ENCODE measurements around the gene UPF2. TPM values are rescaled to one million over a fixed set of nuclear protein-coding genes. Genes with fewer than 3 reads are reported as not detected.
A peak's percentile ranks its signal among the peaks of the same experiment; 100 is the strongest.

The UPF2 gene
- total and polyA plus RNA-seq, 2 of the 13 experiments (the other 11 are each of a cell fraction or from before 2014, with no cell fraction given): 6.2 to 14.5 TPM

GRCh38 chr10:11986593-11987216 lies 55.9 kb downstream of the UPF2 start (continued):
- no peak for TF ChIP-seq ZNF784 (CRISPR knock-in tag; IDR thresholded peaks at IDR 0.05; ENCODE audit: borderline replicate concordance)
- no peak for TF ChIP-seq THAP8 (CRISPR knock-in tag; IDR thresholded peaks at IDR 0.05; ENCODE audit: borderline replicate concordance)
- no peak for TF ChIP-seq HNF4G (IDR thresholded peaks at IDR 0.05; ENCODE audit: borderline replicate concordance, low read depth, low read length)
- no peak for TF ChIP-seq HNF4G (CRISPR knock-in tag; IDR thresholded peaks at IDR 0.05; ENCODE audit: borderline replicate concordance, low read depth)
- TF ChIP-seq ARNT (IDR thresholded peaks at IDR 0.05): no peak
- TF ChIP-seq ZNF3 (CRISPR knock-in tag; IDR thresholded peaks at IDR 0.05): no peak
- no peak for TF ChIP-seq RNF2 (conservative IDR thresholded peaks at IDR 0.05; ENCODE audit: low read depth)
- no peak for TF ChIP-seq GRHL1 (CRISPR knock-in tag; conservative IDR thresholded peaks at IDR 0.05)
- TF ChIP-seq ZNF75D (CRISPR knock-in tag; IDR thresholded peaks at IDR 0.05; ENCODE audit: borderline replicate concordance): no peak
- TF ChIP-seq ZBTB1 (CRISPR knock-in tag; IDR thresholded peaks at IDR 0.05; ENCODE audit: borderline replicate concordance): no peak
- TF ChIP-seq ZNF546 (CRISPR knock-in tag; conservative IDR thresholded peaks at IDR 0.05): no peak
- no peak for TF ChIP-seq SRSF9 (IDR thresholded peaks at IDR 0.05; ENCODE audit: borderline replicate concordance, insufficient read depth, low read depth, low read length, poor library complexity, severe bottlenecking)
- no peak for TF ChIP-seq HOXA5 (CRISPR knock-in tag; IDR thresholded peaks at IDR 0.05)
- no peak for TF ChIP-seq ZSCAN29 (CRISPR knock-in tag; conservative IDR thresholded peaks at IDR 0.05)
- peak; percentile 39; the same call in 1 of the 2 replicates for TF ChIP-seq GATAD2A (CRISPR knock-in tag; IDR thresholded peaks at IDR 0.05)
- no peak for TF ChIP-seq HES4 (CRISPR knock-in tag; IDR thresholded peaks at IDR 0.05; ENCODE audit: borderline replicate concordance)
- no peak for TF ChIP-seq ZNF512 (CRISPR knock-in tag; IDR thresholded peaks at IDR 0.05)
- no peak for TF ChIP-seq MLXIP (CRISPR knock-in tag; IDR thresholded peaks at IDR 0.05; ENCODE audit: borderline replicate concordance)
- TF ChIP-seq ZNF17 (CRISPR knock-in tag; IDR thresholded peaks at IDR 0.05): no peak
- TF ChIP-seq SALL2 (CRISPR knock-in tag; IDR thresholded peaks at IDR 0.05): no peak
- no peak for TF ChIP-seq KLF12 (CRISPR knock-in tag; IDR thresholded peaks at IDR 0.05; ENCODE audit: borderline replicate concordance)
